SK-N-SH treated with all-trans-retinoic acid at 6 μM for 48 hours (cell line): ENCODE results near the gene ASTN2.

Experiments
- ATAC-seq: fragments of 200-7000 bp; cut with Tn5 transposase; 3 replicates; pipeline ENCODE4 v1.9.1; 2020; ENCODE audit warnings: mild to moderate bottlenecking, moderate library complexity
- ARNTL ChIP-seq: fragments of 450-650 bp; formaldehyde crosslinking; IDR thresholded peaks from 2 replicates; pipeline ENCODE4 v1.5.0; 2020; ENCODE audit warnings: low read depth, mild to moderate bottlenecking, moderate library complexity, borderline replicate concordance
- CREB5 ChIP-seq: fragments of 250-450 bp; sonication (Bioruptor Pico); IDR thresholded peaks from 2 replicates; pipeline ENCODE4 v1.5.1; 2020; ENCODE audit warnings: low read depth, mild to moderate bottlenecking, moderate library complexity
- CSDC2 ChIP-seq: fragments of 250-450 bp; sonication (Bioruptor Pico); IDR thresholded peaks from 2 replicates; pipeline ENCODE4 v1.5.0; 2020; ENCODE audit warnings: mild to moderate bottlenecking, moderate library complexity
- CSRNP3 ChIP-seq: fragments of 250-450 bp; sonication (Bioruptor Pico); IDR thresholded peaks from 2 replicates; pipeline ENCODE4 v1.5.1; 2021; ENCODE audit warnings: mild to moderate bottlenecking, moderate library complexity
- ESRRG ChIP-seq: fragments of 250-450 bp; sonication (Bioruptor Pico); IDR thresholded peaks from 2 replicates; pipeline ENCODE4 v1.6.1; 2021; ENCODE audit warnings: mild to moderate bottlenecking
- GLIS3 ChIP-seq: fragments of 250-450 bp; sonication (Bioruptor Pico); IDR thresholded peaks from 2 replicates; pipeline ENCODE4 v1.5.0; 2020; ENCODE audit warnings: mild to moderate bottlenecking, moderate library complexity
- ISL1 ChIP-seq: fragments of 250-450 bp; sonication (Bioruptor Pico); IDR thresholded peaks from 2 replicates; pipeline ENCODE4 v2.1.2; 2022; ENCODE audit warnings: mild to moderate bottlenecking, moderate library complexity
- OSR1 ChIP-seq: fragments of 250-450 bp; sonication (Bioruptor Pico); IDR thresholded peaks from 2 replicates; pipeline ENCODE4 v1.8.0; 2022; ENCODE audit warnings: moderate library complexity, mild to moderate bottlenecking, inconsistent platforms
- PATZ1 ChIP-seq: fragments of 250-450 bp; sonication (Bioruptor Pico); IDR thresholded peaks from 2 replicates; pipeline ENCODE4 v1.8.0; 2020; ENCODE audit warnings: mild to moderate bottlenecking, moderate library complexity, borderline replicate concordance
- RARB ChIP-seq: fragments of 250-450 bp; sonication (Bioruptor Pico); IDR thresholded peaks from 2 replicates; pipeline ENCODE4 v1.8.0; 2021; ENCODE audit warnings: mild to moderate bottlenecking, moderate library complexity
- TOX ChIP-seq: fragments of 250-450 bp; sonication (Bioruptor Pico); IDR thresholded peaks from 2 replicates; pipeline ENCODE4 v1.8.0; 2021; ENCODE audit warnings: mild to moderate bottlenecking, moderate library complexity, borderline replicate concordance
- TSHZ2 ChIP-seq: fragments of 250-450 bp; sonication (Bioruptor Pico); IDR thresholded peaks from 2 replicates; pipeline ENCODE4 v1.5.0; 2020; ENCODE audit warnings: mild to moderate bottlenecking, moderate library complexity
- ZC3H10 ChIP-seq: fragments of 250-450 bp; sonication (Bioruptor Pico); IDR thresholded peaks from 2 replicates; pipeline ENCODE4 v1.5.1; 2021; ENCODE audit warnings: mild to moderate bottlenecking, moderate library complexity
- ZFP3 ChIP-seq: fragments of 250-450 bp; sonication (Bioruptor Pico); IDR thresholded peaks from 2 replicates; pipeline ENCODE4 v1.5.0; 2020; ENCODE audit warnings: mild to moderate bottlenecking, moderate library complexity
- ZFP30 ChIP-seq: fragments of 450-650 bp; formaldehyde crosslinking; IDR thresholded peaks from 2 replicates; pipeline ENCODE4 v1.5.0; 2022; ENCODE audit warnings: mild to moderate bottlenecking, moderate library complexity
- ZNF565 ChIP-seq: fragments of 450-650 bp; formaldehyde crosslinking; conservative IDR thresholded peaks from 2 replicates; pipeline ENCODE4 v1.5.0; 2020; ENCODE audit warnings: low read depth, mild to moderate bottlenecking, moderate library complexity
- TF ChIP-seq, protein P1 (sequence below): fragments of 250-450 bp; sonication (Bioruptor Pico); IDR thresholded peaks from 2 replicates; pipeline ENCODE4 v1.8.0; 2021; ENCODE audit warnings: low read depth, mild to moderate bottlenecking, moderate library complexity, borderline replicate concordance

The ASTN2 gene

DNA sequence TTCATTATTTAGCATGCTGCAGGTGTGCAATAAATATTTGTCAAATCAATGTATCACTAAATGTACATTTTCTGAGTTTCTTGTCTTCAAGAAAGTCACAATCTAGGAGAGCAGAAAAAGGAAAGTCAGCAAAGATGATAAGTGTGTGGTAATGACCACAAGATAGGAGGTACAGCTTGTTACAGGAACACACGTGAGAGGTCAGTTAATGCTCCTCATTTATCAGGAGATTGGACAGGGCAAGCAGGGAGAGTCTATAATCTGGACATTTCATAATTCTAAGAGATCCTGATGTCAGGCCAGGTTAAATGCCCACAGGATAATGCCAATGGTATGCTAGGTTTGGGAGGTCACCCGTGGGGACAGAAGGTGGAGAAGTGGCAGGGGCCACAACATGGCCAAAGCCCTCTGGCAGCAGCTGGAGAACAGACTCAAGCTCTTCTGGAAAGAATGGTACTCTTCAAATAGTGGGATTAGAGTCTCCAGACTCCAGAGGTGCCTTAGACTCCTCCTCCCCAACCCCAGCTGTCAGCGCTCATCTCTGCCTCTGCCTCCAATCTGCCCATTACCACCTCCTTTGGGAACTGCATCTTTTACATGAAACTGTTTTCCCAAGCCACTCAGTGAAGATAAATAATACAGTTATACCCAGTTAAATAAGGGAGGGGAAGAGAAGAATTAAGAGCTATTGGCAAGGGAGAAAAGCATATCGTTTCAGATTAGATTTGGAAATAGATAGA, 114.3 kb downstream of the ASTN2 start:
- no peak for ATAC-seq
- no peak for TF ChIP-seq OSR1 (CRISPR knock-in tag)
- TF ChIP-seq, all 23 proteins: peak for 0

DNA sequence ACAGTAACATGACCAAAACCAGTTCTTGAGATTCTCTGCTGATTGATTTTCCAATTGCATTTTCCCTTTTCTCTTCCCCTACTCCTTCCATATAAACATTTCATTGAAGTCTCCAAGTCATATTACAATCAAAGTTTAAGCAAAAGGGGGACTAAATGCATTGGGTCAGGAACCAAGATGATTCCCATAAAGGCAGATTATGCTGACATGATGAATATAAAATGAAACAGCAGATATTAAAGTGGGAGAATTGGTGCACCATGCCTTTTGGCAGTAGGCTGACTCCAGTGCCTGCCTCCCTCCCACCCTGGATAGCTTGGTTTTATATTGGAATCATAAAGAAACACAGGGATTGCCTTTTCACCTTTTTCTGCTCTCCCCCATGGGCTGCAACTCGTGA, 118.4 kb downstream of the ASTN2 start:
- TF ChIP-seq ESRRG (CRISPR knock-in tag) (no peak), GLIS3 (CRISPR knock-in tag) (no peak), ZFP3 (CRISPR knock-in tag) (no peak), CREB5 (no peak)
- TF ChIP-seq, all 23 proteins: peak for 0
- ATAC-seq: no peak

- TF ChIP-seq TSHZ2 (CRISPR knock-in tag) (no peak), ISL1 (CRISPR knock-in tag) (no peak), RARB (no peak)
- no peak for ATAC-seq
These were observed 121.4 kb downstream of the ASTN2 start for GRCh38 chr9:117293206-117294114.

GRCh38 chr9:117290856-117291622, 123.8 kb downstream of the ASTN2 start:
- TF ChIP-seq ZC3H10 (CRISPR knock-in tag): no peak
- no peak for TF ChIP-seq CSDC2 (CRISPR knock-in tag)
- no peak for TF ChIP-seq CSRNP3 (CRISPR knock-in tag)
- TF ChIP-seq, protein P1, sequence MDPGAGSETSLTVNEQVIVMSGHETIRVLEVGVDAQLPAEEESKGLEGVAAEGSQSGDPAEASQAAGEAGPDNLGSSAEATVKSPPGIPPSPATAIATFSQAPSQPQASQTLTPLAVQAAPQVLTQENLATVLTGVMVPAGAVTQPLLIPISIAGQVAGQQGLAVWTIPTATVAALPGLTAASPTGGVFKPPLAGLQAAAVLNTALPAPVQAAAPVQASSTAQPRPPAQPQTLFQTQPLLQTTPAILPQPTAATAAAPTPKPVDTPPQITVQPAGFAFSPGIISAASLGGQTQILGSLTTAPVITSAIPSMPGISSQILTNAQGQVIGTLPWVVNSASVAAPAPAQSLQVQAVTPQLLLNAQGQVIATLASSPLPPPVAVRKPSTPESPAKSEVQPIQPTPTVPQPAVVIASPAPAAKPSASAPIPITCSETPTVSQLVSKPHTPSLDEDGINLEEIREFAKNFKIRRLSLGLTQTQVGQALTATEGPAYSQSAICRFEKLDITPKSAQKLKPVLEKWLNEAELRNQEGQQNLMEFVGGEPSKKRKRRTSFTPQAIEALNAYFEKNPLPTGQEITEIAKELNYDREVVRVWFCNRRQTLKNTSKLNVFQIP (CRISPR knock-in tag): no peak
- no peak for TF ChIP-seq OSR1 (CRISPR knock-in tag)
- no peak for TF ChIP-seq RARB
- no peak for TF ChIP-seq GLIS3 (CRISPR knock-in tag)
- ATAC-seq: no peak

DNA sequence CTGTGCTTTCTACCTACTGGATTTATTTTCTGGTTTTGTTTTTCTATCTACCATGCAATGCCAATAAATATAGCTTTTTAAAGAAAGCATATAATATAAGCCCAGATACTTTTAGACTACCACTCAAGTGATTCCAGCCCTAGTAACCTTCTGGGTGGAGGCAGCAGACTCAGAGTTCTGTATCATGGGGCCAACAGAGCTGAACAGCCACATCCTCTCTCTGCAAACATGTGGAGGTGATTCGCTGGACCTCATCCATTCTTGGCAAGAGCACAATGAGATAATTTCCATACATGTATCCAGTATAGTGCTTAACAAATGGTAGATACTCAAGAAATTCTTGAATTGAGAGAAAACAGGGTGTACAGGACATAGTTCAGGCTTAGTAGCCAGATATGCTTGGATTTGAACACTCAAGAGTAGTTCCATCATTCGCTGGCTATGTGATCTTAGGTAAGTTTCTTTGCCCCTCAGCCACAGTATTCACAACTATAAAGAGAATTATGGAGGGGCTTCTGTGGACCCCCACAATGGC, 124.5 kb downstream of the ASTN2 start:
- ATAC-seq: no peak
- TF ChIP-seq ZFP30 (CRISPR knock-in tag): no peak
- TF ChIP-seq, protein P1 (CRISPR knock-in tag): no peak
- TF ChIP-seq ARNTL: no peak
- no peak for TF ChIP-seq GLIS3 (CRISPR knock-in tag)
- no peak for TF ChIP-seq ZNF565
- TF ChIP-seq PATZ1 (CRISPR knock-in tag): no peak
- TF ChIP-seq TOX (CRISPR knock-in tag): no peak
- TF ChIP-seq CSDC2 (CRISPR knock-in tag): no peak
